ENCODE results near the gene SYT7. TPM values are rescaled to one million over a fixed set of nuclear protein-coding genes. Genes with fewer than 3 reads are reported as not detected.

The SYT7 gene
- total and polyA plus RNA-seq, 12 donors: 11.5 to 26.1 (median 18.7) TPM

DNA sequence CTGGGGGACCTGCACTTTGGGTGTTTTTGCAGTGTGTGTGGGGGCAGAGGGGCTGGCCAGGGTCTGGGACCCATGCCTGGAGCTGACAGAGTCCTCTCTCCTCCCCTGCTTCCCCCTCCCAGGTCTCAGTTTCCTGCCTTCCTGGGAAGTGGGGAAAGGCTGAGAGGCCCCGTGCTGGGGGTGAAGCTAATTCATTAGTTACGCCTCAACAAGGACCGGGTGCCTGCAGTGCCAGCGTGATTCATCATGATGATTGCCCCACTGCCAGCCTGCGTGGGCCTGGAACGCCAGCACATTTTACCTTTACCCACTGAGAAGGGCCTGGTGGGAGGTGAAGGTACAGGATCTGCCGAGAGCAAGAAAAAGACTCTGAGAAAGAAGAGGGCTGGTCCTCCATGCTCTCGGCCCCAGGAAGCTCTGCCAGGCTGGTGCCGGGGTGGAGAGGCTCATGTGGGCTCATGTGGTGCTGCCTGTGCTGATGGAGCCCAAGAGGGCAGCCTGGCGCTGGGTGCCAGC, 75.2 kb downstream of the SYT7 start:
- no peak overlapping the region for H3K27ac ChIP-seq
- intact Hi-C loops (cut with DNase I): no loop called here
- no peaks in the 10 kb centered on the region for H3K9me3 ChIP-seq
- H3K27me3 ChIP-seq: peaks cover 13 to 56% (median 44%) of the 10 kb centered on the region in 7 donors
- H3K4me3 ChIP-seq: no peak overlapping the region
- 67 to 74% methylated on average over 10 of the region's 10 CpGs for WGBS, 2 donors
- ATAC-seq (no peak), DNase-seq (no peak)
- no peaks in the 10 kb centered on the region for H3K36me3 ChIP-seq
- peaks cover 0 to 24% (median 17%) of the 10 kb centered on the region in 9 donors for H3K4me1 ChIP-seq
- TF ChIP-seq, protein P1, sequence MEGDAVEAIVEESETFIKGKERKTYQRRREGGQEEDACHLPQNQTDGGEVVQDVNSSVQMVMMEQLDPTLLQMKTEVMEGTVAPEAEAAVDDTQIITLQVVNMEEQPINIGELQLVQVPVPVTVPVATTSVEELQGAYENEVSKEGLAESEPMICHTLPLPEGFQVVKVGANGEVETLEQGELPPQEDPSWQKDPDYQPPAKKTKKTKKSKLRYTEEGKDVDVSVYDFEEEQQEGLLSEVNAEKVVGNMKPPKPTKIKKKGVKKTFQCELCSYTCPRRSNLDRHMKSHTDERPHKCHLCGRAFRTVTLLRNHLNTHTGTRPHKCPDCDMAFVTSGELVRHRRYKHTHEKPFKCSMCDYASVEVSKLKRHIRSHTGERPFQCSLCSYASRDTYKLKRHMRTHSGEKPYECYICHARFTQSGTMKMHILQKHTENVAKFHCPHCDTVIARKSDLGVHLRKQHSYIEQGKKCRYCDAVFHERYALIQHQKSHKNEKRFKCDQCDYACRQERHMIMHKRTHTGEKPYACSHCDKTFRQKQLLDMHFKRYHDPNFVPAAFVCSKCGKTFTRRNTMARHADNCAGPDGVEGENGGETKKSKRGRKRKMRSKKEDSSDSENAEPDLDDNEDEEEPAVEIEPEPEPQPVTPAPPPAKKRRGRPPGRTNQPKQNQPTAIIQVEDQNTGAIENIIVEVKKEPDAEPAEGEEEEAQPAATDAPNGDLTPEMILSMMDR (IDR thresholded peaks at IDR 0.05): no peak

DNA sequence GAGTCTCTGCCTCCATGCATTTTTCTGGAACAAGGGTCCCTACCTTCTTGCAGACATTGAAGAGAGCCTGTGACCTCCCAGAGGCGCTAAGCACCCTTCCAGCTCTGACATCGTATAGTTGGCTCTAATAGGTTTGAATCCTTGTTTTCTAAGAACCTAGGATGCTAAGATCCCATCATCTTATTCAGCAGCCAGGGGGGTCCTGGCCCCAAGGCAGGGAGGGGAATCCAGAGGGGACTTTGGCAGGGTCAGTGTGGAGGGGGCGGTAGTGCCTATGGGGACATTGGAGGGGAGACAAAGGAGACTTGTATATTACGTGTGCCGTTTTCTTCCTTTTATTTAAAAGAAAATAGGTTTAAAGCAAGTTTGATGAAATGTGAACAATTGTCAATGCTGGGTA, 75.8 kb downstream of the SYT7 start:
- ATAC-seq (no peak), DNase-seq (no peak)
- peaks cover 10 to 50% (median 38%) of the 10 kb centered on the region in 7 donors for H3K27me3 ChIP-seq

DNA sequence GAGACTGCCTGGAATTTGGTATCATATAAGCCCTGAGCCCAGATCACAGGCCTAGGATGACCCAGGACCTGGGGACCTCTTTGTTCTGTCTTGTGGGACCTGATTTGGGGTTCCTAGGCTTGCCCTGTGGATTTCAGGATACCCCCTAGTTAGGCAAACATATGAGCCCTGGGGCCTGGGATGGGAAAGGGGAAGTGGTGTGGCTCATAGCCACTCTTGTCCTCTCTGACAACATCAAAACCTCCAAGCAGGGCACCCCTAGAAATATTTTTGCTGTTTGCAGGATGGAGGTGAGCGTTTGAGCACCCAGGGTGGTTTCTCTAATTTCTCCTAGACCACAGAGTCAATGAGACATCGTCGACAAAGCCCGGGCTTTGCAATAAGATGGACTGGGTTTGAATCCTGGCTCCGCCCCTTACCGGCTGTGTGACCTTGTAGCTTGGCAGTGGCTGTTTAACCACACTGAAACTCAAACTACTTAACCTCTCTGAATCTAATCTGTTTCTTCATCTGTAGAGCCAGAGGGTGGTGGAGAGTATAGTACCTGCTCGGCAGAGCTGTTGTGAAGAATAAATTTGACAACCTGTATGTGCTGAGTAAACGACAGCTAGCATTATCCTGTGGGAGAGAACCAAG, 77.6 kb downstream of the SYT7 start:
- H3K27ac ChIP-seq: no peak overlapping the region
- ATAC-seq (no peak), DNase-seq (no peak)
- peaks cover under 1 to 36% (median 24%) of the 10 kb centered on the region in 7 donors for H3K27me3 ChIP-seq
- intact Hi-C loops (cut with DNase I): no loop called here
- no peaks in the 10 kb centered on the region for H3K36me3 ChIP-seq
- H3K4me1 ChIP-seq: peaks cover 0 to 5% (median 3%) of the 10 kb centered on the region in 9 donors
- WGBS, 2 donors: 79 to 89% methylated on average over 8 of the region's 8 CpGs
- no peaks in the 10 kb centered on the region for H3K9me3 ChIP-seq
- TF ChIP-seq, protein P1 (IDR thresholded peaks at IDR 0.05): no peak
- no peak overlapping the region for H3K4me3 ChIP-seq

More for the DNA sequence above, 75.8 kb downstream of the SYT7 start:
- WGBS, 2 donors: 84 to 89% methylated on average over 5 of the region's 5 CpGs
- Histone ChIP-seq H3K27ac (no peak overlapping the region), H3K36me3 (no peaks in the 10 kb centered on the region), H3K9me3 (no peaks in the 10 kb centered on the region), H3K4me3 (no peak overlapping the region), H3K4me1 (peaks cover 0 to 20% (median 17%) of the 10 kb centered on the region in 9 donors)
- intact Hi-C loops (cut with DNase I): no loop called here
- TF ChIP-seq, protein P1 (IDR thresholded peaks at IDR 0.05): no peak

DNA sequence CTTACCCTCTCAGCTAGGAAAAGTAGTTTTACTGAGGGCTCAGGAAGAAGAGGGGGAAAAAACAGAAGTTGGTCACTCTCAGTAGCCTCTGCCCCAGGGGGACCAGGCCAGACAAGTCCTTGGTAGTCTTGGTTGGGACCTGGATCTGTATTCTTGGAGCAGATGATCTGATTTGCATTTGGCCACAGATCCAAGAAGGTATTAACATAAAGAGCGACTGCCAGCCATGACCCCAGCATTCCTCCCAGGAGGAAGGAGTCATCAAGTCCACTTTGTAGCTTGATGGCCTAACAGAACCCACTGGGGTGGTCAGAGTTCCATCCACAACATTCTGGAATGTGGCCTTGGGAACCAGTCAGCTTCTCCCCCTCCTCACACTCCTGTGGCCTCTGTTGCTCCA, 78.4 kb downstream of the SYT7 start:
- Histone ChIP-seq H3K36me3 (no peaks in the 10 kb centered on the region), H3K27ac (no peak overlapping the region), H3K27me3 (peaks cover 0 to 29% (median 17%) of the 10 kb centered on the region in 7 donors), H3K4me3 (no peak overlapping the region), H3K9me3 (no peaks in the 10 kb centered on the region), H3K4me1 (no peaks in the 10 kb centered on the region)
- TF ChIP-seq, protein P1 (IDR thresholded peaks at IDR 0.05): no peak
- DNase-seq (no peak), ATAC-seq (no peak)
- intact Hi-C loops (cut with DNase I): no loop called here
- 92 to 100% methylated on average over 1 of the region's 1 CpG for WGBS, 2 donors
